Endothelial cell (in vitro differentiated cells): ENCODE results near the gene SLC39A3. TPM values are rescaled to one million over a fixed set of nuclear protein-coding genes. Genes with fewer than 3 reads are reported as not detected.

Source experiments
- DNase-seq: peaks from one replicate; pipeline ENCODE4 v3.0.0; 2021; ENCODE audit warnings: low spot score
- H3K27ac Mint-ChIP-seq: one replicate; pipeline ENCODE4 v1.8.0; 2021; ENCODE audit warnings: mixed read lengths, inconsistent platforms; ENCODE audit not compliant: unreplicated experiment
- H3K27me3 Mint-ChIP-seq: one replicate; pipeline ENCODE4 v1.8.0; 2021; ENCODE audit warnings: mild to moderate bottlenecking, moderate library complexity, mixed read lengths, inconsistent platforms; ENCODE audit not compliant: unreplicated experiment
- H3K36me3 Mint-ChIP-seq: one replicate; pipeline ENCODE4 v1.8.0; 2021; ENCODE audit warnings: mild to moderate bottlenecking, low read depth, mixed read lengths, inconsistent platforms; ENCODE audit not compliant: unreplicated experiment
- H3K4me1 Mint-ChIP-seq: one replicate; pipeline ENCODE4 v1.8.0; 2021; ENCODE audit warnings: mild to moderate bottlenecking, mixed read lengths, inconsistent platforms; ENCODE audit not compliant: unreplicated experiment
- H3K4me3 Mint-ChIP-seq: one replicate; pipeline ENCODE4 v1.8.0; 2021; ENCODE audit warnings: mild to moderate bottlenecking, mixed read lengths, inconsistent platforms; ENCODE audit not compliant: unreplicated experiment
- H3K9me3 Mint-ChIP-seq: one replicate; pipeline ENCODE4 v1.8.0; 2021; ENCODE audit warnings: mixed read lengths, inconsistent platforms; ENCODE audit not compliant: unreplicated experiment
- total RNA-seq: library from RNA; stranded (reverse); fragmentation: NEBNext Ultra II Directional; extraction: Animal tissue kit (Norgen Biotek cat#: 25700); gene quantifications from one replicate; pipeline ENCODE4 v1.2.1, GENCODE V29; 2021; ENCODE audit not compliant: unreplicated experiment
- TF ChIP-seq, protein P1 (sequence below): fragments of 200-600 bp; sonication (generic); IDR thresholded peaks from one replicate; pipeline ENCODE4 v1.5.0; 2021; ENCODE audit warnings: antibody characterized with exemption; ENCODE audit not compliant: unreplicated experiment

The SLC39A3 gene
- total RNA-seq, 1 donor from 2014 or later: 28.7 TPM

DNA sequence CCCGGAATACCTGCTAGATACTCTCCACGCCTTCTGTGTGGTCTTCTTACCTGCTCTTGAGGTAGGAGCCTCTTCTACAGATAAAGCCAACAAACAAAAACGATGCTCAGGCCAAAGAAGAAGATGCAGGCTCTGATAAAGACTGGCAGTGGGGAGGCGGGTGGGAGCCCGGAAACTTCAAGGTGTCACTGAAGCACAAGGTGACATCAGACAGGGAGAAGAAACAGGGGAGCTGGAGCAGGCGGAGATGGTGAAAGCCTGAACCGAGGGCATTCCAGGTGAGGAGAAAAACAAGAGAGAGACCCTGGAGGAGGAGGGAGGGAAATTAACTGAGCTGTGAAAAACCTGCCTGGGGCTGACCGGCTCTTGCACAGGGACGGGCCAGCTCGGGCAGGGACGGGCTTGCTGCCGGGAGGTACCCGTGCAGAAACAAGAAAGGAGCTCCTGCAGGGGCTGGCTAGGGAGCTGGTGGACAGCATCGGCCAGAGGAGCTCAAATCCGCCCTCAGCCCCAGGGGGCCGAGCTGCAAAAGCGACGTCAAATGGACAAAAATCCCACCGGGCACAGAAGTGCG lies 56.3 kb downstream of the SLC39A3 start:
- Mint-ChIP-seq H3K4me1 (no peaks in the 10 kb centered on the region), H3K27me3 (peaks cover 6% of the 10 kb centered on the region), H3K27ac (no peak overlapping the region), H3K4me3 (no peak overlapping the region), H3K9me3 (no peaks in the 10 kb centered on the region), H3K36me3 (no peaks in the 10 kb centered on the region)
- TF ChIP-seq, protein P1, sequence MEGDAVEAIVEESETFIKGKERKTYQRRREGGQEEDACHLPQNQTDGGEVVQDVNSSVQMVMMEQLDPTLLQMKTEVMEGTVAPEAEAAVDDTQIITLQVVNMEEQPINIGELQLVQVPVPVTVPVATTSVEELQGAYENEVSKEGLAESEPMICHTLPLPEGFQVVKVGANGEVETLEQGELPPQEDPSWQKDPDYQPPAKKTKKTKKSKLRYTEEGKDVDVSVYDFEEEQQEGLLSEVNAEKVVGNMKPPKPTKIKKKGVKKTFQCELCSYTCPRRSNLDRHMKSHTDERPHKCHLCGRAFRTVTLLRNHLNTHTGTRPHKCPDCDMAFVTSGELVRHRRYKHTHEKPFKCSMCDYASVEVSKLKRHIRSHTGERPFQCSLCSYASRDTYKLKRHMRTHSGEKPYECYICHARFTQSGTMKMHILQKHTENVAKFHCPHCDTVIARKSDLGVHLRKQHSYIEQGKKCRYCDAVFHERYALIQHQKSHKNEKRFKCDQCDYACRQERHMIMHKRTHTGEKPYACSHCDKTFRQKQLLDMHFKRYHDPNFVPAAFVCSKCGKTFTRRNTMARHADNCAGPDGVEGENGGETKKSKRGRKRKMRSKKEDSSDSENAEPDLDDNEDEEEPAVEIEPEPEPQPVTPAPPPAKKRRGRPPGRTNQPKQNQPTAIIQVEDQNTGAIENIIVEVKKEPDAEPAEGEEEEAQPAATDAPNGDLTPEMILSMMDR: no peak
- no peak for DNase-seq

Other genes starting within 250 kb of the SLC39A3 start
- 7.7 TPM for gene GNG7, start 37.3 kb downstream of the SLC39A3 start, total RNA-seq
- 0.82 TPM for gene DIRAS1, start 18.6 kb downstream of the SLC39A3 start, total RNA-seq
- 60.4 TPM for gene SGTA, start 43.3 kb upstream of the SLC39A3 start, total RNA-seq
- 56.8 TPM for gene THOP1, start 45.5 kb upstream of the SLC39A3 start, total RNA-seq
- 9.0 TPM for gene ZNF554, start 79.9 kb upstream of the SLC39A3 start, total RNA-seq
- gene ZNF555, start 101.5 kb upstream of the SLC39A3 start, total RNA-seq: 13.9 TPM
- gene ZNF556, start 127.3 kb upstream of the SLC39A3 start, total RNA-seq: not detected
- 2.2 TPM for gene ZNF57, start 160.9 kb upstream of the SLC39A3 start, total RNA-seq
- gene ZNF77, start 205.0 kb upstream of the SLC39A3 start, total RNA-seq: 5.5 TPM
- gene TLE6, start 237.5 kb upstream of the SLC39A3 start, total RNA-seq: 0.59 TPM